HG02623 (cell line): ENCODE data around the gene MAGOH.

Experiments
- ATAC-seq: cut with Tn5 transposase; IDR thresholded peaks from one replicate; pipeline ENCODE4 v1.9.1; 2021; ENCODE audit warnings: moderate library complexity; ENCODE audit not compliant: unreplicated experiment

The MAGOH gene

DNA sequence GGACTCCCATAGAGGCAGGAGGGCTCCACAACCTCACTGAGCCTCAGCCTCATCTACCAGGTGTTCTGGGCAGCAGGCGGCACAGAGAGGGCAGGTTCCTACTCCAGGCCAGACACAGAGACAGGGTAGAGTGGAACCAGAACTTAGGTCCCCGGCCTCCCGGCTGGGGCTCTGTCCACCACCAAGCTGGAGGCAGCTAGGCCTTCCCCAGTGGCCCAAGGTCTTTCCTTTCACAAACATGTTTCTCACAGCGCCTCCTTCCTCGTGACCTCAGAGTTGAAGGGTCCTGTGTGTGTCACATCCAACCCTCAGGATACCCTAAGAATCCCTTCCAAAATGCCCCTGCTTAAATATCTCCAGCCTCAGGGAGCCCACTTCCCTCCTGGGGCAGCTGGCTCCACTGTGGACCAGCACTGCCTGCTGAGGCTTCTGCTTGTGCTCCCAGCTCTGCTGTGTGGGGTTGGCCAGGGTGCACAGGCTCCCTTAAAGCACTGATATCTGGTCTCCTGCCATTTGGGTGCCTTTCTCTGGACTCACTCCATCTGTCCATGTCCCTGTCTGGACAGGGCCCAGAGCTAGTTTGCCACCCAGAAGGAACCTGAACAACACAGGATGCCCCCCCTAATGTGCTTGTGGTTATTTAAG is 33.2 kb upstream of the MAGOH start:
- ATAC-seq = no peak

DNA sequence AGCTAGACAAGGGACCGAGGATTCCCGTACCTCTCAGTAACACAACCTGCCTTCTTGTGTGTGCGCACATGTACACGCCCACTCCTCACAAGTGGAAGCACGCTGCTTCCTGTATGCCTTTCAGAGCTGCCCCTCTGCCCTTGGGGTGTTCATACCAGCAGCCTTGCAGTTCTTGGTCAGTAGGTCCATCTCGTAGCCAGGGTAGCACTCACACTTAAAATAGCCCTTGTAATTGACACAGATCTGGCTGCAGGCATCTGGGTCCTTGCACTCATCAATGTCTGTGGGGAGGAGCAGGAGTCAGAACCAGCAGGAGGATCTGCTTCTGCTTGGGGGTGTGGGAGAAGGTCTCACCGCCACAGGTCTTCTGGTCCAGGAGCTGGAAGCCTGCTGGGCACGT is 32.6 kb upstream of the MAGOH start:
- no peak for ATAC-seq

DNA sequence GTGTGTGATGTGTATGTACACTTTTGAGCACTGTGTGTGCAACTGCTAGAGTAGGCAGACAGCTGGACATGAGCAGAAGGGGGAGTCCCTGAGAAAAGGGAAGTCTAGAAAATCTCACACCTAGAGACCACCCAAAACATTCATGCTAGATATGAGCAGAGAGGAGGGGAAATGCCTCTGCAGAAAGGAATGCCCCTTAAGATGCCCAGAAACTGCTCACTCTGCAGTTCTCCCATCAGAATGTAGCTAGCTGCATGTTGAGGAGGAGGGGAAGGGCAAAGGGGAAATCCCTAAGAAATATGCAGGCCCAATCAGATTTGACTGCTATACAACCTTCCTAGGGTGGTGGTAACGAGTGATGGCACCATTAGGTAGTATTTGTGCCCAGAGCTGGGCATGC is 31.8 kb upstream of the MAGOH start:
- ATAC-seq = no peak

DNA sequence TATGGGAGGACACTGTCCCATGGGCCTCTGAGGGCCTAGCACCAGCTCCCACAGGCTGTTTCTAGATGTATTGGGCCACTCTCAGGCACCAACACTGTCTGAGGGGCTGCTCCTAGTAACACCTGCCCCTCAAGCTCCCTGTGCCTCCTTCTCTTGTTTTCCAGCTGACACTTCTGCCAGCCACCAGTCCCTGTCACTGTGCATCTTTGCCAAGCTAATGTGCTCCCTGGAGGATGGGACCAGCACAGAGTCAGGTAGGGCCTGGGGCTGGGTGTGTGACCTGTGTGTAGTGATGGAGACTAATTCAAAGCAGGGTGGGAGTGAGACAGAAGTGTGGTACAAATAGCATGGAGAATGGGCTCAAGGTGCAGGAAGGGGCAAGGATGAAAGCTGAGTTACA is 29.4 kb upstream of the MAGOH start:
- no peak for ATAC-seq

DNA sequence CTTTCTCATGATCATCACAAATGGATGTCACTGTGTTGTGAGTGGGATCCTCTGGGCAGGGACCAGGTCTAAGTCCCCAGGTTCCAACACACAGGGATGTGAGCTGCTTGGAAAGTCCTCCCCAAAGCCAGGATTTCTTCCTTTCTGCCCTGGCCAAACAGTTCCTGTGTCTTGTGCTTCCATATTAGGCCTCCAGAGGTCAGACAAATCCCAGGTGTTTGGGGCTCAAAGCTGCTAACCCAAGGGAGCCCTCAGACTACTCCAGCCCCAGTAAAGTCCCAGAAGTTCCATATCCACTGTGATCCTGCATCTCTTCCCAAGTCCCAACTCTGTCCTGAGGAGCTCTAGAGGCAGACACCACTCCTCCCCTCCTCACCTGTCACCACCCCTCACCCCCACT is 27.7 kb upstream of the MAGOH start:
- no peak for ATAC-seq

DNA sequence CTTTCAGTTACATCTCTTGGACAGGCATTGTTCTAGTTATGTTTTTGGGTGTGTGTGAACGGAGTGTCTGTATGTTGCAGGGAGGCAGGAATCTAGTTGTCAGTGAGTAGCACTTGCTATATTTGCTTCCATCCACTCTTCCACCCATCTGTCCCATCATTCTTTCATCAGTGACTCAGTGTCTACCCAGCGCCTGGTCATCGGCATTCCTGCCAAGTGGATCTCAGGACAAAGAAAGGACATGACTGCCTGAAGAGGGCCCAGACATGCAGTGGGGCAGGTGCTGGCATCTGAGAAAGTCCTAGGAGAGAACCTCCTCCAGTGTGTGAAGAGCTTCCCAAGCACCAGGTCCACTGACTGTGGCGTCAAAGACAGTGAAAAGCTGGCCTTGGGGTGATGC is 27.3 kb upstream of the MAGOH start:
- ATAC-seq = no peak

DNA sequence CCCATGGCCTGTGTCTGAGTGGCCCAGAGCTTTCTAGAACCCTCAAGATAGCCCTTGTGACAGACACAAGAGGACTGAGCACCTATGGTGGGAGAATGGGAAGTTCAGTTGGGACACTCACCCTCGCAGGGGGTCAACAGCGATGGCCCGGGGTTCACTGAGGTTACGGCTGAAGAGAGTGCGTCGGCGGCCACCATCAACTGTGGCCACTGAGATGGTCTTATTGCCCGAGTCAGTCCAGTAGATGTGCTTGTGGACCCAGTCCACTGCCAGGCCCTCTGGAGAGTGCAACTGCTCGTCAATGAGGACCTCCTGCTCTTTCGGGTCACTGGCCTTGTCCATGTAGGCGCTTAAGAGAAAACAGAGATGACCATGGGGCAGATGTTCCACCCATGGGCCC is 25.7 kb upstream of the MAGOH start:
- ATAC-seq = no peak

DNA sequence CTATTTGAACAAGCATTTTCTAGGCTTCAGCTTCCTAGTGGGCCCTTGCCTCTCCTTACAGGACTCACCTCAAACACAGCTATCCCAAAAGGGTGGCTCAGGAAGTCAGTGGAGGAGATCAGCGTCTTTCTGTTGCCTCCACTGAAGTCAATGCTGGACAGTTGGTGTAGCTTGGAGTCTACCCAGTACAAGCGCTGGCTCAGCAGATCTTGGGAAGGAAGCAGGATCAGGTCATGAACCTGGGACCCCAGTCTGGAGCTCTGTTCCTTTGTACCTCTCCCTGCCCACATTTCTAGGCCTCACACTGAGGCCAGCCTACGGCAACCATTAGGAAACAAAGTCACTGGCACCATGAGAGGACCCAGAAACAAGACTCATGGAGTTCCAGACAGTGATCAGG is 23.7 kb upstream of the MAGOH start:
- no peak for ATAC-seq

DNA sequence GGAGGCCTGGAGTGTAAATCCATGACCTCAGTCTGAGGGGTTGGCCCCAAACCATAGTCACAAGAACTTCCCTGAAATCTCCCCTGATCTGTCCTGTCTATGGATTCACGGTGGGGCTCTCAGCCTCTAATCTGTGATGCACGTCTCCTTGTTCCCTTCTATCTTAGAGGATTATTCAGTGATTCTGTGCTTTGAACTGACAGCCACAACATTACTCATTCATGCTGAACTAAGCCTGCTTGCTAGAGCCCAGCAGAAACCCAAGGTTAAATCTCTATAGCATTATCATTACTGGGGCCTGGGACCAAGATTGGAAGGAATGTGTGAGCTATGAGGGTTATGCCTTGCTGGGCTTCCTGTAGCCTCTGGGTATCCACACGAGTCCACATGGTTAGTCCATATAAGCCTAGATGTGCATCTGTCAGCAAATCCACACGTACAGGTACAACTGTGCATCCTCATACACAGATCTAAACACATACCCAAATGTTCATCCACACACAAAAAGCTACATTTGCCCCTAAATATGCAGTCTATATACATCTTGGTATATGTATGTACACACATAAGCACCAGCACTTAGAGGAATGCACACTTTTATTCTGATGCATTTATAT is 22.4 kb upstream of the MAGOH start:
- ATAC-seq = no peak

DNA sequence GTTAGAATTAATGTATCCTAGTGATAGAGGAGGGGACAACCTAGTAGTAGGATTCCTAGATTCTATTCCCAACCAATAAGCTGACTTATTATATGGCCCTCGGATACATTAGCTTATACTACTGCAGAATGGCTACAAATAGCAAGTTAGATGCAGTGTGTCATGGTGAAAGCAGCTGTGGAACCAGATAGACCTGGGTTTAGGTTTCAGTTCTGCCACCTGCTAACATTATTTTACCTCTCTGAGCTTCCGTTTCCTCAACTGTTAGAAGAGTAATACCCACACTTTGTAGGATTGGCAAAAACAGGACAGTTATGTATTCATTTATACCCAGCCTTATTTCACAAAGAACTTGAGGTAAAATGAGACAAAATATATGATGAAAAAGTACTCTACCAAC is 21.6 kb upstream of the MAGOH start:
- no peak for ATAC-seq

DNA sequence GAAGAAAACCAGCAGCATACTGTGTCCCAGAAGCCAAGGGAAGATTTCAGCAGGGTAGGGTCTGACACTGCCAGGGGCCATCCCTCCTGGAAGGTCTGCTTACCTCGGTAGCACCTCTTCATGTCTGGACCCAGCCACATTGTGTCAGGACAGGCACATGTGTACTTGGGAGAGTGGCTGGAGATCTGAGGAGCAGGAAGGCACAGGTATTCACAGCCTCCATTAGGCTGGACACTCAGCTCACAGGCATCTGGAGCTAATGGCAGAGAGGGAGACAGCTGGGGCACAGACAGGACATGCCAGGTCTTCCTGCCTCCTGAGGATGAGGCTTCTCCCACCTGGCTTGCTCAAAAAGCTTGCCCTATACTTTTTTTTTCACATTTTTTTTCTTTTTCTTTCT is 19.9 kb upstream of the MAGOH start:
- ATAC-seq = no peak

DNA sequence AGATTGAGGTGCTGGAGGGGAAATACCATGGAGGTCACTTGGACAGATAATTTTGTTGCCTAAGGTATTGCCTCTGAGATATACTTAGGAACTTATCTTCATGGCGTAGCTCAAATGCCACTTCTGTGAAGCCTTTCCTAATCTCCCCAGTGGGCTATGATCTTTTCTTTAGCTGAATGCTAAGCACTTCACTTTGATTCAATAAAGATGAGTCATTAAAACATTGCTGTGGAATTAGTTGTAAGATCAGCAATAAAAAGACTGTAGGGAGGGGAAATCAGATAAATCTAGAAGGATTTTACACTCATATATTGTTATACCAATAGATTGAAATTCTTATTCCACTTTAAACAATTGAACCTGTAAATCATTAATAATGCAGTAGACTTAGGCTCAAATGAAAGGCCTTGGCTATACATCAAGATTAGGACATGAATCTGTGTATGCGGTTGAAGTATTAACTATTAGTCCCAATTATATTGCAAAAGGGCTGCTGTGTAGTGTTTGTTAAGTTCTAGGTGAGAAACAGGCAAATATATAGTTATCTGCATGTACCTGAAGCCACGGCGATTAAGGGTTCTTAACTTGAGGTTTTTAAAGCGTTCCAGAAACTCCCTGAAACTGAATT is 19.2 kb upstream of the MAGOH start:
- no peak for ATAC-seq

DNA sequence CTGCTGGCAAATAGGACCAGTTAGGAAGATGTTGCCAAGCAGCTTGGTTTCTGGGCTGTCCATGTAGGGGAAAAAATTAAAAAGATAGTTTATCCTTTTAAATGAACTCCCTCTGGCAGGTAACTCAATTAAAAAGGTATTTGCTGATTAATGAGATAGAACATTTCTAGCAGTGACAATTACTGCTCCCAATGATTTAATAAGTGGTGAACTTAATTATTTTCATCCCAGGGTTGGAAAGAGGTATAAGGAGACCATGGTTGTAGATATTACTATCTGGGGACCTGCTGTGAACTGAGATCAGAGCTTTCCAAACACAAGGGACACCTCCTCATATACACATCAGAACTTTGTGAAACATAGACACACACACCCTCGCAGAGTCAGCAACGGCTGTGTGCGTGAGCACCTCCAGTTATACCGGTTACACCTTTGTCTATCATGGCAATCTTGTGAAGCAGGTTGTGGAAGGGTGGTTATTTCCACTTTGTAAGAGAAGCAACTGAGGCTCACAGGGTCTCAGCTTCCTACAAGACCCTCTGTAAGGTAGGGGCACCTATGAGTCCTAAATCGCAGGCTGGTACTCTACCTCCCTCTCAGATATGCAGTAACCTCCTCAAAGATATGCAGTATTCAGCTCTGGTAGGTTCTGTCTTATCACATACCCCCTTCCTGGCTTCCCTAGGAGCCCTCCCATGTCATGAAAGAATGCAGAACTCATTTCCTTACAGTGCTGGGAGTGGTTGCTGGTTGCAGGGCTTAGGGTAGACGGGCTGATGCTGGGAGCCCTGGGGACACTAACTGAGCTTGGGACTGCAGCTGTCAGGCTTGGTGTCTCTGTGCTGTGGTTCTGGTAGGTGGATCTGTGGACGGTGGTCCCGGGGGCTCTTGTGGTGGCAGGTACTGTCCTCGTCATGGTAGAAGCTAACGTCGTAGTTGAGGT is 18.5 kb upstream of the MAGOH start:
- no peak for ATAC-seq

DNA sequence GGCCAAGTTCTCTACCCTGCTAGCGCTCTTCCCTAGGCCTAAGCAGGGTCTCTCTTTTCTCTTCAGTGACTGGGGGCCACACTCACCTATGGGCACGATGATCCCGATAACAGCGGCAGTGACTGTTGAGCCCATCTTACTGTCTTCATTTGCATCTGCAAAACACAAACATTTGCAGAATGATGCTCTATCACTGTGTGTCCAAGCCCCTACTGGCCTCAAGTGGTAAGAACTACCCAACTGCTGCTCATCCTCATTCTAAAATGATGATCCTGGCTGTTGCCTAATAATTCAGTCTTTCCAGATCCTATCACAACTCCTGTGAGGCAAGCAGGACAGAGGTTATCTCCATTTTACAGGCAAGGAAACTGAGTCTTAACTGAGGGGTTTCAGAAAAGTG is 16.7 kb upstream of the MAGOH start:
- no peak for ATAC-seq

DNA sequence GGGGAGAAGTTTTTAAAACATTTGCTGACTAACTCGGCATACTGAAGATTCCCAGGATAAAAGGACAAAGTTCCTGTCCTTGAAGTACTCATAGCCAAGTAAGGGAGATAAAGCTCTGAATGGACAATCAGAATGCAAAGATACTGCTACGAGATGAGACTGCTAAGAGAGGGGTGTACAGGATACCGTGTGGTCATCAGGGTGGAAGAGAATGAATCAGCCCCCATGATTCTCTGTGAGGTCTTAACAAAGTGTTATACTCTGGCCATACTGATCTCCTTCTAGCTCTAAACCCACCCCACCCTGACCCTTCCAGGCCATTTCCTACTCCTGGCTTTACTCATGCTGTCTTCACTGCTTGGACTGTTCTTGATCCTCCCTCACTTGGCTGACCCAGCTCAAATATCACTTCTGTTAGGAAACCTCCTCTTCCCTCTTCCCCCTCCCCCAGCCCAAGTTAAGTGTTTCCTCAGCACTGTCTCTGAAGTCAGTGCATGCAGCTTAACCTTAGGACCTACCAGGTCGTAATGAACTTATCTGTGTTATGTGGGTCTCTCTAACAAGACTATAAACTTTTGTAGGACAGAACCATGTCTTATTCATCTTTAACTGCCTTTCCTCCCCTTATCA is 15.8 kb upstream of the MAGOH start:
- ATAC-seq = no peak

DNA sequence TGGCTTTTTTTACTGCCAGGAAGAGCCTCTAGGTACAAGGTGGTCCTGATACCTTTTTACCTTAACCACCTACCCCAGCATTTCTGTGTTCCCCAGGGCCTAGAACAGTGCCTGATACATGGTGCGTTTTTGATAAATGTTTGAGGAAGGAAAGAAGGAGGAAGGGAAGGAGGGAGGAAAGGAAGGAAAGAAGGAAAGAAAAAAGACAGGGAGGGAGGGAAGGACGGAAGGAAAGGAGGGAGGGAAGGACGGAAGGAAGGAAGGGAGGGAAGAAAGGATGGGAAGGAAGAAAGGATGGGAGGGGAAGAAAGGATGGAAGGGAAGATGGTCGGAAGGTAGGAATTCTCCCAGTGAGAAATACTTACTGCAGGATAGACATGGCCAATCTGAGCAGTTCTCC is 12.0 kb upstream of the MAGOH start:
- ATAC-seq = no peak

DNA sequence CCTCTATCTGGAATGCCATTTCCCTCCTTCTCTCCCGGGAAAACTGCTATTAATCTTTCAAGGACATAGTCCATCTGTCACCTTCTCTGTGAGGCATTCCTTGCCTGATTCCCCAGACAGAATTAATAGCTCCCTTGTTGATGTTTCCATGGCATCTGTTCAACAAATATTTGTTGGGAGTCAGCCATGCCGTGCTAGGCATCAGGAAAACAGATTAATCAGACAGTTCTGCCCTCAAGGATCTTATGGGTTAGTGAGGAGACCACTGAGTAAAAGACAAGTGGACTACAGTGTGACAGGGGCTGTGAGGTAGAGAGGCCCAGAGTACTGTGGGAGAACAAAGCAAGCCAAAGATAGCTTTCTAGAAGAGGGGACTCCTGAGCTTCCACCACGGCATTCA is 11.4 kb upstream of the MAGOH start:
- no peak for ATAC-seq

DNA sequence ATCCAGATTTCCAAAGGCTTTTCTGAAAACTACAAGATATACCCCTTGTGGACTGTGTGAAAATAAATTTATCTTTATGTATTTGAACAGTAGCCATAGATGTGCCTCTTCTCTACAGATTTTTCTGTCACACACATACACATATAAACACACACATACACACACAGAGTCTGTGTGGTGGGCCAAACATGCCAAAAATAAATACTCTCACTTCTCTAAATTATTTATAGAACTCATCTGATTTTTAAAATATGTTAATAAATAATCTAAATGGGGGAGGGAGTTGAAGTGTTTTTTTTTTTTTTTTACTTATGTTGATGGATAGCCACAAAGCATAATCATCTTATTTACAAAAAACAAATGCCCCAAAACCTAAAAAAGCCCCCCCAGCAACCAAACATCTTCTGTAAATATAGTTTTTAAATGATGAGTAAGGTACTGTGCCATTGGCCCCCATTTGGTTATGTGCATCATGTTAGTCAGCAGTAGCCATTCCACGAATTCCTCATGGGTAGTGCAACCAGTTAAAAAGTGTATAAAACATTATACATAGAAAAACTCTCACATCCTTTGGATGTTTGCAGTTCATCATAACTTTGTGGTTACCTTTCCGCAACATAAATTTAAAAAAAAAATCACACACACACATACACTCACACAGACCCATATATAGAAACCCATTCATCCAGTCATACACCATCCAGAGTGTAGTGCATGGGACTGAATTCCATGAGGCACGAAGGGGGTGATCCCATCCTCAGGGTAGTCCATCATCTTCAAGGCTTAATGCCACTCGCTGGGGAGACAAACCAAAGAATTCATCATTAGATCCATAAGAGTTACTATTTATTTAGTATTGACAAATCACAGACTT is 8.2 kb upstream of the MAGOH start:
- ATAC-seq = no peak

DNA sequence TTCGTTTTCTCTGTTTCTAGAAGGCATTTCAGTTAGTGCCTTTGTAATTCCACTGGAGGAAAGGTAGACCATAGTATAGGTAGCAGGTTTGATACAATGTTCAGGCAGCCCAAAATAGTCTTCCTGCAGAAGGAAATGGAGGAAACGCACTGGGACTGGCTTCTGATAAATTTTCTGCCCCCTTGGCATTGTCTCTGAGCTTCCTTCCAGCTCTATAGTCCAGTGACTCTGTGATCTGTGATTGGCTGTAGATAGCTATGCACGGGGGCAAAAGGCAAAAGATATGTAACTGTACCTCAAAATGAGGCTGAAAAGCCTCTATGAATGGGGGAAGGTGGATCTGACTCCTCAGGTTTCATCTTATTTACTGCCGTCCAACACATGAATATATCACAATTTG is 5.8 kb upstream of the MAGOH start:
- ATAC-seq = no peak

DNA sequence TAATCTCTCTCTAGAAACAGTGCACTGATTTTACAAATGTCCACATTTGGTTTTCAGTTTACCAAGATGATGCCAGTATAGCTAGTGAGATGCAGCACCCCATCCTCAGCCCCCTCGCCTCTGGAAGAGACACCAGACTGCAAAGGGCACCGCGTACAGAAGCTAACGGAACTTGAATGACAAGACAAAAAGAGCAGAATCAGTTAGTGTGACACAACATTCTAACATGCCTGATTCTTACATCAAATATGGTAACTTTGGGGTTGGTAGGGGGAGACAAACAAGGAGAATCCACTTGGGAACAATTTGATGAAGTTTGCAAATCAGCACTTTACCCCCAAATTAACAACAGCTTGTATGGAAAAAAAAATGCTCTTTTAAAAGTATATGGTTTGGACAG is 4.1 kb upstream of the MAGOH start:
- ATAC-seq = no peak
